ENCODE results near the gene FSTL4.

FSTL4 gene

DNA sequence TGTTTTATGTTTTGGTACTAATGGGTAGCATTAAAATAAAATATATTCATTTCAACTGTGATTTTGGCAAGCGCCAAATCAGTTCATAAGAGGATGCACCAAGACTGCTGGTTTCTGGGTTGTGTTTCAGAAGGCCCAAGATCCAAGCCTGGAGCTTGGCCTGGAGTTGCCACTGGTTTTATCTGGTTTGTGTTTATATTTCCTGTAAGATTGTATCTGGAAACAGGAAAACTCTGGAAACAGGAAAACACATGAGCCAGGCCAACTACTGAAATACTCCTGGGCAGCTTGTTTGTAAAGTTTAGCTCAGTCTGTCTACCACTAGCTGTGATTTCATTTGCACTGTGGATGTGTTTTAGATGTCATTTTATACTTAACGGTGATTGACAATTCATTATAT, 5.5 kb downstream of the FSTL4 start:
- H3K4me3 ChIP-seq (ENCODE audit: low read depth, low read length): no peak overlapping the region
- ChIA-PET CTCF (no interaction called here), POLR2A (no interaction called here)
- TF ChIP-seq, protein P1, sequence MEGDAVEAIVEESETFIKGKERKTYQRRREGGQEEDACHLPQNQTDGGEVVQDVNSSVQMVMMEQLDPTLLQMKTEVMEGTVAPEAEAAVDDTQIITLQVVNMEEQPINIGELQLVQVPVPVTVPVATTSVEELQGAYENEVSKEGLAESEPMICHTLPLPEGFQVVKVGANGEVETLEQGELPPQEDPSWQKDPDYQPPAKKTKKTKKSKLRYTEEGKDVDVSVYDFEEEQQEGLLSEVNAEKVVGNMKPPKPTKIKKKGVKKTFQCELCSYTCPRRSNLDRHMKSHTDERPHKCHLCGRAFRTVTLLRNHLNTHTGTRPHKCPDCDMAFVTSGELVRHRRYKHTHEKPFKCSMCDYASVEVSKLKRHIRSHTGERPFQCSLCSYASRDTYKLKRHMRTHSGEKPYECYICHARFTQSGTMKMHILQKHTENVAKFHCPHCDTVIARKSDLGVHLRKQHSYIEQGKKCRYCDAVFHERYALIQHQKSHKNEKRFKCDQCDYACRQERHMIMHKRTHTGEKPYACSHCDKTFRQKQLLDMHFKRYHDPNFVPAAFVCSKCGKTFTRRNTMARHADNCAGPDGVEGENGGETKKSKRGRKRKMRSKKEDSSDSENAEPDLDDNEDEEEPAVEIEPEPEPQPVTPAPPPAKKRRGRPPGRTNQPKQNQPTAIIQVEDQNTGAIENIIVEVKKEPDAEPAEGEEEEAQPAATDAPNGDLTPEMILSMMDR (IDR thresholded peaks at IDR 0.05; ENCODE audit: insufficient read depth, low read length, missing control alignments): no peak
- DNase-seq (ENCODE audit: low read depth, low spot score): no peak

DNA sequence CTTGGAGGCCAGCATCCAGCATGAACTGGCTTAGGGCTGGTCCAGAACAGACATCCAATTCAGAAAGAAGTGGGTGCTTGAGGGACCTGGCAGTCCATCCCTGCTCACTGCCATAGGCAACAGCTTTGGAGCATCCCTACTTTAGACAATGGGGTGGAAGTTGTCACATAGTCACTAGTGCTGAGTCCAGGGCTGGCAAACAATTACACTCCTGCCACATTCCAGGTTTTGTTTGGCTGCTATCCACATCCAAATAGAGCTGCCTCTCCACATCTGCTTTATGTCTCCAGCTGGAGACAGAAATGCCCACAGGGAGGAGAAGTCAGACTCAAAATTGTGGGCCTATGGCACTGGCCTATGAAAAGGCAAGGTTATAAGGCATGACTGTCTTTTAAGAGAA, 7.0 kb downstream of the FSTL4 start:
- CTCF ChIA-PET: no interaction called here
- POLR2A ChIA-PET: no interaction called here
- TF ChIP-seq, protein P1 (IDR thresholded peaks at IDR 0.05; ENCODE audit: insufficient read depth, low read length, missing control alignments): no peak
- DNase-seq (ENCODE audit: low read depth, low spot score): no peak
- no peak overlapping the region for H3K4me3 ChIP-seq (ENCODE audit: low read depth, low read length)

DNA sequence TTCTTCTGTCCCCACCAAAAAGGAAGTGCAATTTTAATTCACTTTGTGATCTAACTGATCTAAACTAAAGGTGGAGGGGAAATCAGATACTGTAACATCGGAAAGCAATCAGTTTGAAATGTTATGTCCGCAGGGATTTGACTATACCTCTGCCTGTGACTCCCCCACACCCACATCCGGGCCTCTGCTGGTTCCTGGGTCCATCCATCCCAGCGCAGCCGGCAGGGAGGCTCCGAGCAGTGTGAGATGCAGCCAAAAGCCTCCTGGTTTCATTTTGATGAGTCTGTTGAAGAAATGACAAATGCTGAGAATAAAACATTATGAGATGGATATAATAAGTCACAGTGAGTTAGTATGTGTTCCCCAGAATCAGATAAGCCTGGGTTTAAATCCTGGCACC, 8.6 kb downstream of the FSTL4 start:
- TF ChIP-seq, protein P1 (IDR thresholded peaks at IDR 0.05; ENCODE audit: insufficient read depth, low read length, missing control alignments): no peak
- CTCF ChIA-PET: no interaction called here
- POLR2A ChIA-PET: no interaction called here
- H3K4me3 ChIP-seq (ENCODE audit: low read depth, low read length): no peak overlapping the region
- DNase-seq (ENCODE audit: low read depth, low spot score): no peak

DNA sequence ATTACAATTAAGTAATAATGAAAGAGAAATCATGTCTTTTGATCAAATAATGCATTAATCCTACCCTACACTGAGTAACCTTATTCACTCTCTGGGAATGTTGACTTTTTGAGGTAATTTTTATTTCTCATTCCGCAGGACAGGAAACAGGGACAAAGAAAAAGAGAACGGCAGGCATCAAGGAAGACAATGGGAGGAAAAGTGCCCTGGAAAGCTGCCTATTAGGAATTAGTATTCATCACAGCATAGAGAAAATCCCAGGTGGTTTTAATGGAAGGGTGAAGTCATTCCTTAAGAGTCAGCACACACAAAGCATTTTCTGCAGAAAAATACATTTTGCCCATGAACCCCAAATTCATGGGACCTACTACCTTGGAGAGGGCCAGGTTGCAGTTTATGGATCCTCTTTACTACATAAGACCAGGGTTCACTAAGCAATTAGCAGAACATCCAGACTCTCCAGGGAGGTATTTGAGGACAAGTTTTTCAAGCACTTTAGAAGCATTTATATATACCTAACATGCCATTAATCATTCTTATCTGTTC, 9.4 kb downstream of the FSTL4 start:
- TF ChIP-seq, protein P1 (IDR thresholded peaks at IDR 0.05; ENCODE audit: insufficient read depth, low read length, missing control alignments): no peak
- POLR2A ChIA-PET: no interaction called here
- CTCF ChIA-PET: no interaction called here

DNA sequence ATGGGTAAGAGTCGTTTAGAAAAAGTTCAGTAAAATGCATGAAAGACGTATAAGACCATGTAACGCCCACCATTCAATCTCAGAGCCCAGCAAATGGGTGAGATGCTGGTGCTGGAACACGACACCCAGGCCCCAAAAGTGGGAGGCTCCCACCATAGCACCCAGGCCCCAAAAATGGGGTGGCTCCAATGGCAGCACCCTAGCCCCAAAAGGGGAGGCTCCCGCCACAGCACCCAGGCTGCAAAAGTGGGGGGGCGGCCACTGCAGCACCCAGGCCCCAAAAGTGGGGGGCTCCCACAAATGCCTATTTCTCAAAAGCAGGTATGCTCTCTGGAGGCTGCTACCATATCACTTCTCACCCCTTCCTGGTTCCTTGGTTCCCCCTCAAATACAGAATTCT, 12.7 kb downstream of the FSTL4 start:
- ChIA-PET CTCF (no interaction called here), POLR2A (no interaction called here)
- TF ChIP-seq, protein P1 (IDR thresholded peaks at IDR 0.05; ENCODE audit: insufficient read depth, low read length, missing control alignments): no peak
- H3K4me3 ChIP-seq (ENCODE audit: low read depth, low read length): no peak overlapping the region
- DNase-seq (ENCODE audit: low read depth, low spot score): no peak

More for the DNA sequence above, 9.4 kb downstream of the FSTL4 start:
- no peak for DNase-seq (ENCODE audit: low read depth, low spot score)
- no peak overlapping the region for H3K4me3 ChIP-seq (ENCODE audit: low read depth, low read length)

DNA sequence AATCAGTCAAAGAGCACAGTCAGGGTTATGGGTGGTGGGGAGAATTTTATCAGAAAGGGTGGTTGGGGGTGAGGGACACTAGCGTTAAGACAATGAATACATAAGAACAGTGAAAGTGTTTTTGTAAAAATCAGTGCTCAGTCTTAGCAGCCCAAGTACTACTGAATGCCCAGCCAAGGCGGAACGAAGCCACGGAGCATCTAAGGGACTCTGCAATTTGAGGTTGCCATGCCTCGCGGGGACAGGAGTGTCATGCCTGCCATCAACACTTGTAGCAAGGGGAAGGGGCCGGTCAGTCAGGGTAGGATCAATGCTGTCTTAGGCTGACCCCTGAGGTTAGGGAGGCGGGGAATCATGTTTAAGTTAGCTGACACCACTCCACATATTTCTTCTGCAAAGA, 13.3 kb downstream of the FSTL4 start:
- TF ChIP-seq, protein P1 (IDR thresholded peaks at IDR 0.05; ENCODE audit: insufficient read depth, low read length, missing control alignments): no peak
- CTCF ChIA-PET: no interaction called here
- DNase-seq (ENCODE audit: low read depth, low spot score): no peak
- H3K4me3 ChIP-seq (ENCODE audit: low read depth, low read length): no peak overlapping the region
- POLR2A ChIA-PET: no interaction called here
